NCI-H187 (cell line): ENCODE data around the gene DAO.
"Not testable (repeated sequence)": the region's sequence is repeated elsewhere in the genome, so short reads cannot be mapped to it uniquely, and the experiment has no call there.

Experiments used
- DNase-seq, 2 experiments: peaks; one replicate each; lab custom pipeline; 2025; lab: John Stamatoyannopoulos, UW

Gene DAO

GRCh38 chr12:108879615-108880254, at the start of gene DAO:
TSS of gene DAO (plus strand) at chr12:108880092. CDS start at chr12:108885007, 4,915 bp downstream.
- DNase-seq: no peak

- DNase-seq: no peak
Measured at GRCh38 chr12:108831309-108831991, 48.4 kb upstream of the DAO start.

DNA sequence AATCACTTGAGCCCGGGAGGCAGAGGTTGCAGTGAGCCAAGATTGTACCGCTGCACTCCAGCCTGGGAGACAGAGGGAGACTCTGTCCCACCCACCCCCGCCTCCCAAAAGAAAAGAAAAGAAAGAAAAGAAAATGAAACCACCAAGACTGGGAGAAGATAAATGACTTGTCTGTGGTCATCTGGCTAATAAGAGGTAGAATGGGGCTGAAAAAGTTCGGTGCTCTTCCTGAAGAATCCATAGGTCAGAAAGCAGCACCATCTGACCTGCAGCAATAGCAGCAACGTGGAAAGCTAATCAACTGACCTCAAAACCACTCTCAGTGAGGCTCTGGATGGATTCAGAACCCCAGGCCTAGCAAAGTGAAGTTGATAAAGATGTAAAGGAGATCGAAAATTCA, 47.7 kb upstream of the DAO start:
- DNase-seq: no peak

- DNase-seq: no peak
Measured at GRCh38 chr12:108832730-108833354, 47.0 kb upstream of the DAO start.

- DNase-seq: no peak
Measured at GRCh38 chr12:108833355-108833733, 46.5 kb upstream of the DAO start.

- DNase-seq: no peak
Measured at GRCh38 chr12:108833757-108834472, 46.0 kb upstream of the DAO start.

GRCh38 chr12:108835860-108836634, 43.8 kb upstream of the DAO start:
- no peak for DNase-seq

GRCh38 chr12:108837239-108837638, 42.7 kb upstream of the DAO start:
- no peak for DNase-seq

- no peak for DNase-seq
Measured at GRCh38 chr12:108837680-108838079, 42.2 kb upstream of the DAO start.

DNA sequence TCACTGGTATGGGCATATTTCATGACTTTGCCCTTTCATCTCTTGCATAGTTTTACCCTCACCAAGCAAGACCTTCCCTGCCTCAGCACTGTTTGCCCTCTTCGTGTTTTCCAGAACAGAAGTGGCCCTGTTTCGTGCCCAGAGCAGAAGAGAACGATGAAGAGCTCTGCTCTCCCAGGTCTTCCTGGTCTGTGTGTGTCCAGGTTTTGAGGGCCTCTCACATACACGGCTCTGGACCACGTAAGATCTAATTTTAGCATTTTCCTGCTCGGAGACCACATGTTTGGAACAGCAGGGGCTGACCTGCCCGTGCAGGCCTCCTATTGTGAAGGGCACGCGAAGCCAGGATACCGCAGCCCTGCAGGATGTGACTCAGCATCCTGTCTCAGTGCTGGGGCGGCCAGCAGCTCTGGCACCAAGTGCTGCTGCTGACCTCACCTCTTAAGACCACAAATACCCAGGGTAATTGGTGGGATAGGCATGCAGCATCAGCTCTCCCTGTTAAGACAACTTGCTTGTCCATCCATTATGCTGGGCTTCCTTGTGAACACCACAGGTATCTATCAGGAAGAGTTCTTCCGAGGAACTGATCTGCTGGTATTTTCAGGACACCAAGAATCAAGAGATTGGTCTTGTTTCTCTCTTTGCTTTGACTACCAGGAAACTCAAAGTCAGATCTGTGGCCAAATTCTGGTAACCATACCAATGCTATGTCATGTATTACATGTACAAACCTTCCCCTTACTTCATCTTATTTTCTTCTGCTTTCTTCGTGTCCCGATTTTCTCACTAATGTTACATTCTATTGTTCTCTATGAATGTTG, 41.5 kb upstream of the DAO start:
- DNase-seq: no peak

DNA sequence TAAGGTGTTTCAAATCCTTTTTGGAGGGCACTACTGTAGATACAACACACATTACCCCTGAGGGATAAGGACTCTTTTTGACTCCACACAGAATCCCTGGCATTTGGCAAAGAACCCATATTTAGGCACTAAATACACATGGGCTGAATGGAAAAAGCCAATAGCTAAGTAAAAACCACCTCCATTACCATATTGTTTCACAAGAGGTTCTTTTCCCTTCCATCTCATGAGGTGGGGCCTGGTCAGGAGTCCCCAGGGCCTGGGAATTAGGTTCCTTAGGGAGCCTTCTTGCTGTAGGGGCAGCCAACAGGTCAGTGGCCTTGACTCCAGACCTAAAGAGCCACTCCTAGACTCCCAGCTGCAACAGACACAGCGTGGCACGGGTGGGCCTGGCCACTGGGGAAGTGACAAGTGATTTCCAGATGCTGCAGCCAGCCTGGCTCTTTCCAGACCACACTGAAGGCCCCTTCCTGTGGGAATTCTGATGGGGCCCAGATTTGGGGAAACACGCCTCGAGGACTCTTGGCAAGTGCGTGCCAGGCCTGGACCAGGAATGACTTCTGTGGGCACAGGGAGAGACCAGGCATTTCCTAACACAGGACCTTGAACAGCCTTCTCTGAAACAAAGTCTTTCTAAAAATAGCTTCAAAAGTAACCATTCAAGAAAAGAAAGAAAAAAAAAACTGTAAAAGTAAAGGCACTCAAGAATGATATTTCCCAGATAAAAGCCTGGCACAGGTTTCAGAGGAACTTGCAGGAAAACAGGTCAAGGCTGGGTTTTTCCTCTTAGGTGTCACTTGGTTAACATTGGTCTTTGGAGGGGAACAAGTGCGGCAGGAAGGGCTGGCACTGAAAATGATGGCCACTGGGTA, 40.6 kb upstream of the DAO start:
- no peak for DNase-seq

DNA sequence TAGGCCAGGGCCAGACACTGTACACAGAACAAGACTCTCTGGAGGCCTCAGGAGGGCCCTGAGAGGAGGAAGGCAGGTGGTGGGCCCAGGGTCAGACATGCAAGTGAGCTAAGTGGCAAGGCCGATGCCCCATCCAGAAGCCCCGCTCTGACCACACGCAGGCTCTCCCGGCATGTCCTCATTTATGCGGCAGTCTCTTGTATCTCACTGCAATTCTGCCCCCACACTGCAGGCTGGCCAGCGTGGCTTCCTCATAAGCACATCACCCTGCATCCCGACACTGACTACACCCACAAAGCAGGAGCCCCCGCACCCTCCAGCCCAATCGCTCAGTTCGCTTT, 40.0 kb upstream of the DAO start:
- DNase-seq: no peak

DNA sequence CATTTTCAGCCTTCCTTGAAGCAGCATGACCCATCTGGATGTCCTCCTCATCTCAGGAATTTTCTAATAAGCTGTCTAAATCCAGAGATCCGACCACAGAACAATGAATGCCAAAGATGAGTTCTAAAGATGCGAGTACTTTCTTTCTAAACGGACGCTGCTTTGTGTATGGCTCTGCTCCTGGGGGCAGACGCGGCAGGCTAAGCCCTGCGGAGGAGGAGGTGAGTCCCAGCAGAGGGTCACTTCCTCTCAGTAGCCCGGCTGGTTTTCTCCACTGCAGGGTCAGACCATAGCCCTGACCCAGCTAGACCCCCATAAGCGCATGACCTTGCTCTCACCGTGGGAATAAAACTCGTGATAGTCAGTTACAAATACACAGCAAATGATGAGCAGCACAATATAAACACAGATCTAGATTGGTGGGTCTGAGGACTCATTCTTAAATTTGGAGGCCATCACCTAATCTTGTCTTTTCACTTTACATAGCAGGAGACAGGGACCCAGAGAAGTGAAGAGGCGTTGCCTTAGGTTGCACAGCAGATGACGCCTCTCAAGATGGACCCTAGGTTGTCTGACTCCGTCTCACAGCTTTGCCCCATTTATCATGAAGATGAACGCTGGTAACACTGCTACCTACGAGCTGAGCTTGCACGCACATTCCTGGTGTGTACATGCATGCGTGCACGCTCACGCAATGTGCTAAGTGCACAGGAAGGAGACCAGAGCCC, 39.1 kb upstream of the DAO start:
- no peak for DNase-seq

DNA sequence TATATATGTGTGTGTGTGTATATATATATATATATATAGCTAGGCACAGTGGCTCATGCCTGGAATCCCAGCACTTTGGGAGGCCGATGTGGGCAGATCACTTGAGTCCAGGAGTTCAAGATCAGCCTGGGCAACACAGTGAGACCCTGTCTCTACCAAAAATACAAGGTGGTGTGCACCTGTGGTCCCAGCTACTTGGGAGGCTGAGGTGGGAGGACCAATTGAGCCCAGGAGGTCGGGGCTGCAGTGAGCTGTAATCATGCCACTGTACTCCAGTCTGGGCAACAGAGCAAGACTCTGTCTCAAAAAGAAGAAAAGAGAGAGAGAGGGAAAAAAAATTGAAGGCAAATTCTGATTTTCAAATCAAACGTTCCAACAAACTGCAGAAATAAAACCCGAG, 38.1 kb upstream of the DAO start:
- not testable (repeated sequence) for DNase-seq

DNA sequence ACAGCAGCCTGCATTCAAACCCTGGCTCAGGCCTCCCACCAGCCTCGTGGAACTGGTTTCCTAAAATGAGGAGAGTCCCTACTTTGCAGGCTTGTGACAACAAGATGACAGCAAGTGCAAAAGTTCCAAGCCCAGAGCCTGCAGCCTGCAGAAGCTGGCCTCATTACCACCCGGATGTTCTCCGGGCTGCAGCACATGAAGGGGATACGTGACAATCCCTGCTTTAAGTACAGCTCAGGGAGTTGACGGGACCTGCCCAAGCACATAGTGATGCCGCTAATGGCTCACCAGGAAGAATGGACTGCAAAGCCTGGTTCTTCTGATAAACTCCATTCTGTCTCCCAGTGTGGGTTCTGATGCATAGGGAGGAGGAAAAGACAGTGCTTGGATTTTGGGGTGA, 37.5 kb upstream of the DAO start:
- DNase-seq: no peak

DNA sequence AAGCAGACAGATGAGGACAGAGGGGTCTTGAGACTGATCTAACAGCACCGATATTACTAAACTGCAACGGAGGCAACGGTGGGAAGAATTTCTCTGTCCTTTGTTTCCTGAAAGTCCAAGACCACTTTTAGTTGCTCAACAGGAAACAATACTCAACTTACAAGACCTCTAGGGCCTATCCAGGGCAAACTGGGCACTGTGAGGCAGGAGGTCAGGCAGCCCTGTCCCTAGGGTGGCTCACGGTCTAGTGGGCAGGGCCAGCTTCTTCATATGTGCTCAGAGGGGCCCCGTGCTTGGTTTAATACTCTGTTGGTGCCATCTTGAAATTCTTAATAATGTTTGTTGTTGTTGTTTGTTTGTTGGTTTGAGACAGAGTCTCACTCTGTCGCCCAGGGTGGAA, 36.7 kb upstream of the DAO start:
- no peak for DNase-seq

DNA sequence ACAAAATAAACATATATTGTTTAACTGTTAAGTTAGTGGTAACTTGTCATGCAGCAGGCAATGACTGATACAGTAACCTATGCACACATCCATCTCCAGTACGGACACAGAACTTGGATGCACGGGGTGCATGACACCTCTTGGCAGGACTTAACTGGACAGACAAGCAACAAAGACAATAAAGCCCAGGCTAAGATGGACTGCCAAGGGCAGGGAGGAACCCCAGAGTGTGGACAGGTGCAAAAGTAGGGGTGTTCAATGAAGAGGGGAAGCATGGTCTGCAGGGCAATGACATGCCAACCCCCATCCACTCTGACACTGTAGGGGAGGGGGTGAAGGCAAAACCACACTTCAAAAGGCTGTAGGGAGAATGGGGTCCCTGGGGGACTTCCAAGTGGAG, 34.2 kb upstream of the DAO start:
- no peak for DNase-seq

DNA sequence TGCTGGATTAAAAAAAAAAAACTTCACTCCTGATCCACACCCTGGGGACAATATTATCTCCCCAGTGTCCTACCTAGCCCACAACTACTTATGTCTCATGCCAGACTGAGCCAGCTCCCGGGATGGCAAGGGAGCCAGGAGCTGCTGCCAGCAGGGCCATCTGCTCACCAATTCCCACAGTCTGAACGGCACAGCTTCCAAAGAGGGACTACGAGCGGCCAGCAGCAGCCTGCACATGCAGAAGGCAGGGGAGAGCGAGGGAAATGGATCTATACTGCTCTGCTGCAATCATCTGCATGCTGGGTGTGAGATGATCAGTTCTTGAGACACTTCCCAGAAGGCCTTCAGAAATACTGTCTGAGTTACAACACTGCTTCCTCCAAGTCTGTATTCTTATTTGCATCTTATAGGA, 33.6 kb upstream of the DAO start:
- no peak for DNase-seq

- no peak for DNase-seq
Measured at GRCh38 chr12:108847705-108848104, 32.2 kb upstream of the DAO start.

DNA sequence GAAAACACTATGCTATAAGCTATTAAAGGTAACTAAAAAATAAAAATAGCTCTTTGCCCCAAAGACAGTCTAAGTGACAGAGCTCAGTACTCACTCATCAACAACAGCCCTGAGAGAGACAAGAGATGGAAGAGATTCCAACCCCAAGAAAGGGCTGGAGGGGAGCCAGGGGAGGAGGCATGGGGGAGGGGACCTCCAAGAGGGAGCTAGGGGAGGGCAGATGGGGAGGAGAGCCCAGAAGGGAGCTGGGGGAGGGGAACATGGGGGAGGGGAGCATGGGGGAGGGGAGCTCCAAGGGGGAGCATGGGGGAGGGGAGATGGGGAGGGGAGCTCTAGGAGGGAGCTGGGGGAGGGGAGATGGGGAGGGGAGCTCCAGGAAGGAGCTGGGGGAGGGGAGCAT, 30.2 kb upstream of the DAO start:
- DNase-seq: no peak
